NCI-H748 (cell line): ENCODE data around the gene ACOD1.
"Not testable (repeated sequence)": the region's sequence is repeated elsewhere in the genome, so short reads cannot be mapped to it uniquely, and the experiment has no call there.

Experiments used
- DNase-seq: peaks from one replicate; lab custom pipeline; 2025; ENCODE audit not compliant: unreplicated experiment; lab: John Stamatoyannopoulos, UW

ACOD1 gene

GRCh38 chr13:76948149-76948548 is at the start of gene ACOD1:
Gene ACOD1, plus strand, starts transcription at chr13:76948511. Its CDS starts 48 bp downstream, at chr13:76948559.
- DNase-seq: no peak

GRCh38 chr13:76899066-76899465 is 49.2 kb upstream of the ACOD1 start:
- not testable (repeated sequence) for DNase-seq

GRCh38 chr13:76903544-76904162 is 44.7 kb upstream of the ACOD1 start:
- peak; percentile 72 for DNase-seq

GRCh38 chr13:76904507-76904906 is 43.8 kb upstream of the ACOD1 start:
- DNase-seq: no peak

- DNase-seq: no peak
Measured at GRCh38 chr13:76912476-76912875, 35.8 kb upstream of the ACOD1 start.

GRCh38 chr13:76913898-76914297 is 34.4 kb upstream of the ACOD1 start:
- no peak for DNase-seq

- no peak for DNase-seq
Measured at GRCh38 chr13:76917095-76917494, 31.2 kb upstream of the ACOD1 start.

- DNase-seq: not testable (repeated sequence)
Measured at GRCh38 chr13:76917755-76918481, 30.4 kb upstream of the ACOD1 start.

- no peak for DNase-seq
Measured at GRCh38 chr13:76921516-76921915, 26.8 kb upstream of the ACOD1 start.

- no peak for DNase-seq
Measured at GRCh38 chr13:76925115-76925514, 23.2 kb upstream of the ACOD1 start.

- no peak for DNase-seq
Measured at GRCh38 chr13:76927955-76928354, 20.4 kb upstream of the ACOD1 start.

GRCh38 chr13:76928456-76928855 is 19.9 kb upstream of the ACOD1 start:
- DNase-seq: no peak

GRCh38 chr13:76929320-76929719 is 19.0 kb upstream of the ACOD1 start:
- DNase-seq: no peak

- DNase-seq: no peak
Measured at GRCh38 chr13:76929851-76930374, 18.4 kb upstream of the ACOD1 start.

GRCh38 chr13:76932076-76932475 is 16.2 kb upstream of the ACOD1 start:
- no peak for DNase-seq

GRCh38 chr13:76934671-76935070 is 13.6 kb upstream of the ACOD1 start:
- DNase-seq: no peak

GRCh38 chr13:76936763-76937162 is 11.5 kb upstream of the ACOD1 start:
- DNase-seq: no peak

GRCh38 chr13:76937281-76937820 is 11.0 kb upstream of the ACOD1 start:
- no peak for DNase-seq

- no peak for DNase-seq
Measured at GRCh38 chr13:76939215-76939614, 9.1 kb upstream of the ACOD1 start.

- peak; percentile 19 for DNase-seq
Measured at GRCh38 chr13:76942363-76942762, 5.9 kb upstream of the ACOD1 start.

GRCh38 chr13:76943646-76944045 is 4.7 kb upstream of the ACOD1 start:
- DNase-seq: no peak

GRCh38 chr13:76944456-76944855 is 3.9 kb upstream of the ACOD1 start:
- DNase-seq: no peak
